Measurements from ENCODE around the gene DNAJB6.
"Not testable (repeated sequence)": the region's sequence is repeated elsewhere in the genome, so short reads cannot be mapped to it uniquely, and the experiment has no call there.

Gene DNAJB6

DNA sequence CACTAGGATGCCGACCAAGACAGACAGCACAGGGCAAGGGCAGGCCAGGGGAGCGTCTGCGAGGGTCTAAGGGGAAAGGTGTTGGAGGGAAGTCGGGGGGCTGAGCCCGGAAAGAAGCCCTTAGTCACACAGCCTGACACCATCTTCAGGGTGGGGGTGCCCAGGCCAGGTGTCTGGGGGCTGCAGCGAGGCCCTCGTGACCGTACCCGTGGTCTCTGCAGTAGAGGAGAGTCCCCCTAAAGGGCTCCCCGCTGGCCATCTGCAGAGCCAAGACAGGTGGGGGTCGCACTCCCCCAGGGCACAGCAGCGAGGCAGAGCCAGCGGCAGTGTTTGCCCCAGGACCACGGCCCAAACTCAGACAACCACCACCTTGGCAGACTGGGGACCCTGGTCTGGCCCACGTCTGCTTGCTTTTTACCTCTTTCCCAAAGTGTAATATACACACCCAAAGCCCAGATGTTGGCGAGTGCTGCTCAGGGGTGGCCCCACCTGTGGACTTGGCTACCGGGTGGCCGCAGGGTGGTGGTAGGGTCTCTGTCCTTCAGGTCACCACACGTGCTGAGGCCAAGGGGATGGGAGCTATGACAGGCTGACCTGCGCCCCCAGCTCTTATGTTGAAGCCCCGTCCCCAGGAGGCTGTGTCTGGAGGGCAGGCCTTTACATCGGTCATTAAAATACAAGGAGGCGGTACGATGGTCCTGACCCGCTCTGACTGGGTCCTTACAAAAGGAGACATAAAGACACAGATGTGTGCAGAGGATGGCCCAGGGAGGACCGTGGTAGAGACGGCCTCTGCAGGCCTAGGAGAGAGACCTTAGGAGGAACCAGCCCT lies 107.4 kb downstream of the DNAJB6 start:
- no peak for DNase-seq

DNA sequence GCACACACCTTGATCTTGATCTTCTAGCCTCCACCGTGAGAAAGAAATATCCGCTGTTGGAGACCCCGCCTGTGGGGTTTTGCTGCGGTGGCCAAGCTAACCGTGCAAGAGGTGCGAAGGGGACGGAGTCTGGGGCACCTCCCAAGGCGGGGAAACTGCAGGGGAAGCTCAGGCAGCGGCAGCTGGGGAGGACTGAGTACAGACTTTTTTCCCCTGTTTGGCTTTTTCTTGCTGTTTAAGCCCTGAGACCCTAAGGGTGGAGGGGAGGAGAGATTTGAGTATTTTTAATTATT lies 108.0 kb downstream of the DNAJB6 start:
- no peak for DNase-seq

DNA sequence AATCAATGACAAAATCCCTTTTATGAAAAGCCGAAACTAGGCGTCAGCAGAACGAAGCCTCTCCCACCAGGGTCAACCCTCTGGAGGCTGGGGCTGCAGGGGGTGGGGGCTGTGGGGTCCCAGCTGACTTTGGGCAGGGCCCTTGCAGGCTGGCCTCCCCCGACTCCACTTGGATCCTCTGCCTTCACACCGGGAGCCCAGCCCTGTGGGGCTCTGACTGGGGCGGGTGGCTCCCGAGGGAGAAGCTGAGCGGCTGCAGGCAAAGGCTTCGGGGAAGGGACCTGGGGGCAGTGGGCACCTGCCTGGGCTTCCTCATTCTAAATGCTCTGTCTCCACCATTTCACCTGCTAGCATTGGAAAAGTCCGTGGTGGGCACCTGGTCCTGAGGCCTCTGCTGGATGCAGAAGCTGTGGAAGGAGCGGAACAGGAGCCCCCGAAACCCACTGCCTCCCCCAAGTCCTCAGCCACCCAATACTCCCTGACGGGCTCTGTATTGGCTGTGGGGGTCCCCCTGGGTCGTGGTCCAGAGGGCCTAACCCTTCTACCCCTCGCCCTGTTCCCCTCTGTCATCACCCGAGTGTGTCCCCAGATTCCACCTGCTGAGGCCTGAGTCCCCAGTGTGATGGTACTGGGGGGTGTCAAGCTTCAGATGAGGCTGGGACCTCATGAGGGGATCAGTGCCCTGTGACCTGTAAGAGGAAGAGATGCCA lies 108.6 kb downstream of the DNAJB6 start:
- DNase-seq, result no peak

DNA sequence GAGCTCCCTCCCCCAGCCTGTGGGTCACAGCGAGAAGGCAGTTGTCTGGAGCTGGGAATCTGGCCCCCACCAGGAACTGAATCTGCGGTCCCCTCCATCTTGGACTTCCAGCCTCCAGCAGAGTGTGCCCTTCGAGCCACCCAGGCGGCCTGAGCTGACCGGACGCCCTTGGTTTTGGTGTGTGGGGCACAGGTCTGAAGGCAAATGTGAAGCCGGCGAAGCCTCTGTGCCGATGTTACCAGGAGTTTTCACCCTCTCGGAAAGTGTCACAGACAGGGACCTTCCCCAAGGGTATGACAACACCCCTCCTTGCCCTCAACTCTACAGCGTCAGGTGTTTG lies 109.1 kb downstream of the DNAJB6 start:
- DNase-seq, result no peak

DNA sequence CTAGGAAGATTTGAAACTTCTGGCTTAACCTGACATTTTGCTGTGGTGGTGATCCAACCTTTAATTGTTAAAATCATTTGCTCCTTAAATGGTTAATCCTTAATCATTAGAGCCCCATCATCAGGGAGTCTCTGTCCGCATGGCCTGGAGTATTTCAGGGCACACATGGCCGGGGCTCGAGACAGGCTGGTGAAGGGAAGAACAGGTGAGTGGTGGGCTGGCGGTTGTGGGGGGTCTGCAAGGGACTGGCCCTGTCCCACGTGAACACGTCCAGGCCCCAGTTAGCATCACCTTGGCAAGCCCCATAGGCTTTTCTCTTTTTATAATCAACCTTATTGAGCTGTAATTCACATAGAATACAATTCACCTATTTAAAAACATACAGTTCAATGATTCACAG lies 109.5 kb downstream of the DNAJB6 start:
- DNase-seq, result no peak

DNA sequence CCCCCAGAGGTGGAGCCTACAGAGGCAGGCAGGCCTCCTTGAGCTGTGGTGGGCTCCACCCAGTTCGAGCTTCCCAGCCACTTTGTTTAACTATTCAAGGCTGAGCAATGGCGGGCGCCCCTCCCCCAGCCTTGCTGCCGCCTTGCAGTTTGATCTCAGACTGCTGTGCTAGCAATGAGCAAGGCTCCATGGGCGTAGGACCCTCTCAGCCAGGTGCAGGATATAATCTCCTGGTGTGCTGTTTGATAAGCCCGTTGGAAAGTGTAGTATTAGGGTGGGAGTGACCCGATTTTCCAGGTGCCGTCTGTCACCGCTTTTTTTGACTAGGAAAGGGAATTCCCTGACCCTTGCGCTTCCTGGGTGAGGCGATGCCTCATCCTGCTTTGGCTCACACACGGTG lies 117.2 kb downstream of the DNAJB6 start:
- DNase-seq, result not testable (repeated sequence)

DNA sequence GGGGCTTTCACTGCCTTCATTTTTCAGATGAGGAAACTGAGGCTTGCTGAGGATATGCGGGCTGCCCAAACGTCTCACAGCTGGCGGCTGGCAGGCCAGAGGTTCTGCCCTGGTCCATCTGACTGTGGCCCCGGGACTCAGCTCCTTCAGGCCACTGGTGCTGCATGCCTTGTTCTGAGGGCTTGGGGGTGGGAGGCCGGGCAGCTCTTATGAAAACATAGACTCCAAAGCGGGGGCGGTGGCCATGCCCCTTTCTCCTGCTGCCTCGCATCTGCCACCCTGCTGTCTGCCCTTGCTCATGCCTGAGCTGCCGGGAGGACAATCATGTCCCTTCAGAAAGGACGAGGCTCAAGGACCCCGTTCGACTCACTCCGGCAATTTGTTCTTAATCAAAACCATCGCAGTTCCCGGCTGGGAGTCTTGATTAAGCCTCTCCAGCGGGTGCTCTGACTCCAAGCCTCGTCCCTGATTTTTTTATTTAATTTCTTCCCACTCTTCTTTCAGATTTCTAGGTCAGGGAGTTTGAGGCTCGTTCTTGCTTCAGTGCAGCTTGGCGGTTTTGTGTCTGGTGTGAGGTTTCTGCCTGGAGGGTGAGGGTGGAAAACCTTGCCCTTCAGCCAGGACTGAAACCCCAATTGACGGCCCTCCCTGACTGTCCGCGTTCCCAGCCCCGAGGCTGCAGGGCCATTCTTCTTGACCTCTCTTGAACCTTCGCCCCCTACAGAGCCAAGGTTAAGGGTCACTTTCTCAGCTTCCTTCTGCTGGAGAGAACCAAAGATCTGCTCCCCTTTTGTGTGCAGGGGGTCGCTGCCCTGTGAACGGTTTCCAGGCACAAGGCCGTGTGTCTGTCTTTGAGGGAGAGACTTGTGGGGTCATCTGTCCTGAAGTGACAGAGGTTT lies 120.8 kb downstream of the DNAJB6 start:
- DNase-seq, result no peak

DNA sequence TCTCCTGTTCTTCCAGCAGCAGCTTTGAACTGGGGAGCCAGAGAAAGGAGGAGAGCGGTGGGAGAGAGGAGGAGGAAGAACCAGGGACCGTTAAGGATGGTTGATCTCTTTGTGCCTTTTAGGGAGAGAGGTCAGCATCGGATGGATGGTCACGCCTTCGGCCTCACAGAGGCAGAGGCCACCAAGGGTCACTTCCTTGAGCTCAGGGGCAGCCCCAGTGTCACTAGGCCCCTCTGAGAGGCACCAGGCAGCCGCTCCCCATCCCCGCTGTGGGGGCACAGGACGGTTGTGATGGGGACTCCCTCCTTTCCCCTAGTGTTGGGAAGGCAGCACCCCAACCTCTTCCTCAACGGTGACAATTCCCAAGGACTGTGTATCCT lies 121.4 kb downstream of the DNAJB6 start:
- DNase-seq, result no peak

DNA sequence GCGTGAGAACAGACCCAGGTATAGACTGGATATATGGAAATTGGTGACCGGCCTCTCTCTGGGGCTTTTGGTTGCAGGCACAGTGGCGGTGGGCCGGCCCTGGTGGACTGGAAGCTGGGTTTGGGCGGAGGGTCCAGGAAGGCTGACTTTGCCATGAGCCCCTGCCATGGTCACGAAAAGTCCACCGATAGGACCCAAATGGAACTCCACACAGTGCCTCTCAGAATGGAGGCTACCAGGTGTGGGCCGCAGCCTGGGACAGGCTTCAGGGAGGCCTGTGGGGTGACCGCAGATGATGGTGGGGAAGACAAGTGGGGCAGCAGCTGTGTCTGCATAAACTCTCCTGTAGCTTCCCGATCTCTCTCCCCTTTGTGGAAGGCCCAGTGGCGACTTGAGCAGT lies 123.2 kb downstream of the DNAJB6 start:
- DNase-seq, result no peak

DNA sequence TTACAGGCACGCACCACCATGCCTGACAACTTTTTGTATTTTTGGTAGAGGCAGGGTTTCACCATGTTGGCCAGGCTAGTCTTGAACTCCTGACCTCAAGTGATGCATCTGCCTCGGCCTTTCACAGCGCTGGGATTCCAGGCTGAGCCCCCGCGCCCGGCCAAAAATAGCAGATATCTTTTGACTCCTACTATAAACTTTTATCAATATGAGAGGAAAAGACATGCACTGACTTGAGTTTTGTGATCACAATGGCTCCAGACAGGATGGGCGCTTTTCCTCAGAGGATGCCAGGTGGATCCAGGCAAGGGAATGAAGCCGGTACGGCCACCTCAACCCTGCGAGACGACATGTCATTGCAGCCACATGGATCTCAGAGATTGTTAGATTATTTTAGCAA lies 123.9 kb downstream of the DNAJB6 start:
- DNase-seq, result no peak

DNA sequence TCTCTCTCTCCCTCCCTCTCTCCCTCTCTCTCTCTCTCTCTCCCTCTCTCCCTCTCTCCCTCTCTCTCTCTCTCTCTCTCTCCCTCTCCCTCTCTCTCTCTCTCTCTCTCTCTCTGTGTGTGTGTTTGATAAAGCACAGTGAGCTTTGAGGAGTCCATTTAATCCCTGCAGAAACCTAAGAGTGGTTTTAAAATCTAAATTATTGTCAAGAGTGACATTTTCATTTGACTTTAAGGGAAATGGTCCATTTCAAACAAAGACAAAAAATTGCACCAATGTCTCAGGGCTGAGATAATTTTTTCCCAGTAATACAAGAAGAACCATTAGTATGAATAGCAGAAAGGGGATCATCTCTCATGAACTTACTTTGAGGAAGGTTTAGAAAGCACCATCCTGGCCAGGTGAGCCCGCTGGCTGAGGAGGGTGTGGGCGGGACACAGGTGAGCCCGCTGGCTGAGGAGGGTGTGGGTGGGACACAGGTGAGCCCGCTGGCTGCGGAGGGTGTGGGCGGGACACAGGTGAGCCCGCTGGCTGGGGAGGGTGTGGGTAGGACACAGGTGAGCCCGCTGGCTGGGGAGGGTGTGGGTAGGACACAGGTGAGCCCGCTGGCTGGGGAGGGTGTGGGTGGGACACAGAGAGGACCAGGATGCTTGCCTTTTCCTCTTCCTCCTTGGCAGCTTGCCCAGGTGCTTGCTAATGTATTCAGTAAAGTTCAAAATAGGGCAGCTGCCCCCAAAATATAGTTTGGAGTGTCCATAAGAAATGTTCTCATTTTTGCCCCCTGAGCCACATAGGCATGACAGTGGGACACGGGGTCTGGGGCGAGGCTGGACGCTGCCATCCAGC lies 125.0 kb downstream of the DNAJB6 start:
- no peak for DNase-seq

DNA sequence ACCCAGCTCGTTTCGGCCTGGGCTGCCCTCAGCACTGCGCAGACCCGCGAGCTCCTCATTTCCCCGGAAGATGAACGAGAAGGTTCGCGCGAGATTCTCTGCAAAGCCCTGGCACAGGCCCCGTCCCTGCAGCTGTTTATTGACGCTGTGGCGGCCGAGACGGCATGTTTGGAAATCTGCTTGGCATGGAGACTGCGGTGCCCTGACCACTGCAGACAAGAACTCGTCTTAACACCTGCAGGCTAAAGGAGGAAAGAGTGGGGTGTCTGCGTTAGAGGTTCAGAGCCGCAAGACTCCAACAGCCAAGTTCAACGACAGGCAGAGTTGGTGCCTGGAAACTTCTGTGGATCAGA lies 125.6 kb downstream of the DNAJB6 start:
- DNase-seq, result no peak

DNA sequence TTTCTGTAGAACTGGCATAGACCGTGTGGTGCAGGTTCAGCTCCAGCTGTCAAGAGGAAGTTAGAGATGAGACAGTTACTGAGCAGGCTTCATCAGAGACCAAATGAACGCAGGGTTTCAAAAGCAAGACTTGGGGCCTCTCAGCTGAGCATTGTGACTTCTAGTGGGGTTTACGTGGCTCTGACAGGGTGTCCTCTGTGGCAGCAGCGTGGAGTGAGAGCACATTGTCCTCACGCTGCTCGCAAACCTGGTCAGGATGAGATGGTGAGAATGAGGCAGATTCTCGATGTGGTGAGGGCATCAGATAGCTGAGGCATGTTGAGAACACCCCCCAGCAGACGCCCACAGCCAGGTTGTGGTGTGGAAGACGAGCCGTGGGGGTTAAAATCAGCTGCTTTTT lies 126.0 kb downstream of the DNAJB6 start:
- no peak for DNase-seq

DNA sequence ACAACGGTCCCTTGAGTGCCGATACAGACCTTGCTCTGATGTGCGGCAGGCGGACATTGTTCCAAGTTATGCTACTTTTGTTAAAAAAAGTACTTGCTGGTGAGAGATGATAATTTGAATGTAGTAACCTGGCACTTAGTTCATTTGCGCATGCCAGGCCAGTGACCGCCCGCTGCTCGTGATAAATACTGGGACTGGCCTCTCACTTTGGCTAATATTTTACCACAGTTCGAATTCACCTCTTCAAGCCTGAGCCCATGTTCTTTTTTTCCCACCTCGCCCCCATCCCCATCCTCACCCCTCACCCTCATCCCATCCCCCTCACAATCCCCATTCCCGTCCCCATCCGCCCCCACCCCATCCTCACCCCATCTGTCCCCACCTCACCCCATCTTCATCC lies 126.4 kb downstream of the DNAJB6 start:
- no peak for DNase-seq

DNA sequence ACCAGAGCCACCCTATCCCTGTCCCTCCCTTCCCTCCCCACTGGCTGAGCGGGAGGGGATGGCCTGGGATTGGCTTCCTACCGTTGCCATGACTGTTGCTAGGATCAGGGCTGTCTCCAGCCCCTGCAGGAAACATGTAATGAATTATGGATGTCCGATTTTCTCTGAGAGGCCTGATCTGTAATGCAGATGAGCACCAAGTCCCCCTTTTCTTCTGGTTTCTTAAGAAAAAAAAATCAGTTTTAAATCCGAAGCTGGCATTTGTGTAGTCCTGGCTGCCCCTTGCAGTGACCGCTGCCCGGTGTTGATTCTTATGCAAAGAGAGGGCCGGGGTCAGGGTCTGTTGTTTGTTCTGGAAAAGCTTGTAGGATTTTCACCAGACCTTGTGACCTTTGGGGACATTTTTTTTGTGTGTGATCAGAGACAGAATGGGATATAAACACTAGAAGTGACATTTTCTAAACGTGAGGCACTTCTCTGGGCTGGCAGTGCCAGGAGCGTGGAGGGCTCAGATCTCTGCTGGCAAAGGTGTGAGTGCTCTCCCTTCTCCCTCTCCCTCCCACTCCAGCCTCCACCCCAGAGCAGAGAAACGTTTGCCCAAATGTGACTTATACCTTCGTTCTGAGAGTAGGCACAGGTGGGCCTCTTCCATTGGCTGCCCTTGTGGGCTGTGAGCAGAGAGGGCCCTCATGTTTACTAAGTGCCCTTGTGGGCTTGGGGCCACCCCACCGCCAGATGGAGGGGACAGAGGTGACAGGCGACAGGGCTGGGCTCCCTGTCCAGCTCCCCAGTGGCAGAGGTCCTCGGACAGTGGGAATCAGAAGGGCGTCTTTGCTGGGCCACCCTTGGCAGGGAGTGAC lies 127.5 kb downstream of the DNAJB6 start:
- no peak for DNase-seq

DNA sequence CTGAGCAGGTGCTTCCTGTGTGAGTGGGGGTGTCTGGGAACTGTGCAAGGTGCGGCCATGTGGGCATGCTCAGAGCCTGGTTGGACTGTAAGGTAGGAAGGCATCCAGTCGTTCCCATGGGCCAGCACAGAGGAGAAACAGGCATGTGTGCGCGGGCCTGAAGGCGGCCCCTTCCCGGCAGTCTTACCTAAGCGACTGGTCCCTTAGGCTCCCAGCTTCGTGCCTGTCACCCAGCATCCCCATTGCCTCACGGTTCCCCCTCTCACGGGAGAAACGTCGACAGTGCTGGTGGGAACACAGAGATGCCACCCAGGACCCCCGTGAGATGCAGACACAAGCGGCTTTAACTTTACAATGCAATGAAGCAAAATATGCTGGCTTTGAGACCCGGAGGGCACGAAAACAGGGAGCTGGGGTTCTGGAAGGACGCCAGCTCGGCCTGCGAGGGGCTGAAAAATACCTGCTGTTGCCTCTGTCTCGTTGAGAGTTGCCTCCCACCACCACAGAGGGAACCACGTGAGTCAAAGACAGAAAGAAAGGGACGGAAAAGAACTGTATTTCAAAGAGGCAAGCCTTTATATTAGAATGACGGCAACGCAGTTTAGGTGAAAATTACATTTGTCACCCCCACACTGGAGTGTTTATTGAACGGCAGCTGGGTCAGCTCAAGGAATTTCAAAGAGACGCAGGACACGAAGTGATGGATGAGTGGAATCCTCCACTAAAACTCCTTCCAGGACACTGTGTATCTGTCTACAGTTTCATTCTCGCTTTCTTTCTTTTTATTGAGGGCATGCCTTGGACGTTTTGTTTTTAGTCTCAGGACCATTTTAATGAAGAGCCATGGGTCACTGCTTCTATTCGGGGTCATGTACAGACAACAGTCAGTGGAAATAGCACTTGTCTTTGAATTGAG lies 128.4 kb downstream of the DNAJB6 start:
- DNase-seq, result no peak

DNA sequence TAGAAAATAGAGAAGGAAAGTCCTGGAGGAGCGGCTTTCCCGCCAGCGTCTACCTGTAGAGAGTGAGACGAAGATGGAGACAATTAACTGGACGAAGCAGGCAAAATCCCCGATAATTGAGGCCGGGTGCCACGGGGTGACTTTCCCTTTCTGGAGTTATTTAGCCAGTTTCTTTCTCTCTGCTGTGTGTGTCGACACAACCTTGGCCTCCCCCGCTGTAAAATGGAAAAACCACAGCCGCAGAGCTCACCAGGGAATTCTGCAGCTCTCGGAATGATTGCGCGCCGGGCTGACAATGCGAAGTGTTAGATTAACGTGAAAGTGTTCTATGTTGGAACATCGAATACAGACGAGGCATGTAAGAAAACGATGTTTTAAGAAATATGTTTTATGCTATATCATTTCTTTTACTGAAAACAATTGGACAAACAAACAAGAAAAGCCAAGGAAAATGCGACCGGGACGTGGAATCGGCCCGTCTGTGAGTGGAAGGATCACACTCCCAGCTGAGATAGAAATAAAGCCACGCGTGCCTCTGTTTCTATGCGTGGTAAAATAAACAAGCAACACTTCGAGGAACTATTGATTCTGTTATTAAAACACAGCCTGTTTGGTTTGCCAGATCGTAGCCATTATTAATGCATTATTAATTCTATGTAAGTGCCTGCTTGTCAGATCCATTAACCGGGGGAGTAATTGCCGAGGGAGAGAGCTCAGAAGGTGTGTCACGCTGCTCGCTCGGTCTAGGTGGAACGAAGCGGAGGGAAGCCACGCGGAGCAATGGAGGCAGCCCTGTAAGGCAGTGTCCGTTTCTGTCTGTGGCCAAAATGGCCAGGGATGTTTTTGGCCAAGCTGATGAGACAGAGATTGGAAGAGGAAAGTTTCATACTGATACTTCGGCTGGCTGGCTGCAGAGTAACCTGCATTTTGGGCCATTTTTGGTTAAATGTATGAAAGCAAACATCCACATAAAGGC lies 129.4 kb downstream of the DNAJB6 start:
- DNase-seq, result no peak

DNA sequence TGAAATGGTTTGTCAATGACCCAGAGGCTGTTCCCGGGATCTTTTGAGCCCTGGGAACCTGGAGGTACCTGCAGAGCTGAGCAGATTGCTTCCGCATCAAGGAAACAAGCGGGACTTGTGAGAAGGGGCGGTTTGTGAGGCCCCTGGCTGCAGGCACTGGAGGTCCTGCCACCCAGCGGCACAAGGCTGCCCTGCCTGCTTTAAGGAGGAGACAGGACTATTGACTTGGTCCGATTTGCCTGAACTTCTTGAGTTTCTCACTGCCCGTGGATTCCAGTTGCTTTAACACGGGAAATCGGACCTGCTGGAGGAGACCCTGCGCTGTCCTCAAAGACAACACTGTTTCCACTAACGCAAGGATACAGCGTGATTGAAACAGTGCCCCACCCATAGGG lies 130.1 kb downstream of the DNAJB6 start:
- DNase-seq, result no peak

All from HCEC 1CT (cell line).